Measurements from ENCODE around the gene MICAL2. TPM values are rescaled to one million over a fixed set of nuclear protein-coding genes. Genes with fewer than 3 reads are reported as not detected.

Gene MICAL2
- total RNA-seq, 1 experiment from 2014 or later = 37.4 TPM

GRCh38 chr11:12137938-12138731 lies 27.7 kb downstream of the MICAL2 start:
- BruUV-seq (replicated peaks) = no TSS peak
- no peaks in the 10 kb centered on the region for H4K20me1 ChIP-seq (ENCODE audit: insufficient read depth)
- no peaks in the 10 kb centered on the region for H3K27me3 ChIP-seq (ENCODE audit: insufficient read depth, low read length)
- H2AFZ ChIP-seq (ENCODE audit: low read depth, low read length, poor library complexity, severe bottlenecking) = no peak overlapping the region
- intact Hi-C loops (cut with micrococcal nuclease) = no loop called here
- no peaks in the 10 kb centered on the region for H3K9me3 ChIP-seq (ENCODE audit: control insufficient read depth in 1 of 2, insufficient read depth in 1 of 2, low read depth in 1 of 2, low read length in 2 of 2)
- H3K9me2 ChIP-seq (ENCODE audit: insufficient read depth) = no peaks in the 10 kb centered on the region
- DNase-seq (ENCODE audit: low read depth, low spot score) (no peak), ATAC-seq (no peak; the same call in 1 of the 2 replicates)
- H3K4me1 ChIP-seq (ENCODE audit: control insufficient read depth in 1 of 2, insufficient read depth in 2 of 2, low read length in 2 of 2) = peaks cover 0 to 18% of the 10 kb centered on the region in 2 experiments; a peak in 2 of 4 replicates
- H3K79me2 ChIP-seq (ENCODE audit: insufficient read depth, low read length) = no peaks in the 10 kb centered on the region
- POLR2A ChIA-PET = no interaction called here
- no peak for TF ChIP-seq CEBPB (IDR thresholded peaks at IDR 0.05; ENCODE audit: low read depth)
- TF ChIP-seq CTCF (IDR thresholded peaks at IDR 0.05 in 2 of 3, conservative IDR thresholded peaks at IDR 0.05 in 1 of 3; ENCODE audit: borderline replicate concordance in 1 of 3, insufficient read depth in 1 of 3, low read depth in 2 of 3, low read length in 2 of 3) = no peak
- TF ChIP-seq FOSL1 (IDR thresholded peaks at IDR 0.05; ENCODE audit: low read depth) = no peak
- TF ChIP-seq MAX (IDR thresholded peaks at IDR 0.05) = no peak
- no peak for TF ChIP-seq YY1 (IDR thresholded peaks at IDR 0.05; ENCODE audit: extremely low read depth, insufficient replicate concordance, low read depth, low read length)
- H3K4me2 ChIP-seq (ENCODE audit: low read length) = no peak overlapping the region
- no peak overlapping the region for H3K27ac ChIP-seq (ENCODE audit: low read depth, low read length)
- RAD21 ChIA-PET (ENCODE audit: low non-redundant PET in 1 of 2, low total read pairs in 2 of 2, uncharacterized antibody in 2 of 2, unreplicated experiment in 2 of 2) = no interaction called here
- H3K4me3 ChIP-seq (replicated peaks in 1 of 2; ENCODE audit: low read depth in 1 of 2, low read length in 2 of 2) = no peak overlapping the region
- no peak overlapping the region for H3K9ac ChIP-seq (ENCODE audit: low read length)
- H3K36me3 ChIP-seq (ENCODE audit: control insufficient read depth in 1 of 2, insufficient read depth in 2 of 2, low read length in 2 of 2) = no peaks in the 10 kb centered on the region
- CTCF ChIA-PET = no interaction called here

Data from HCT116 (cell line).